CD14-positive monocyte (primary cell): ENCODE data around the gene CRADD. TPM values are rescaled to one million over a fixed set of nuclear protein-coding genes. Genes with fewer than 3 reads are reported as not detected.

Experiments used
- DNase-seq, 3 donors: peaks; one replicate each; pipeline ENCODE4 v3.0.0-alpha.2; 2011 to 2022
- H2AFZ ChIP-seq: 2 replicates; pipeline ENCODE4 v1.6.0; 2012; ENCODE audit warnings: mild to moderate bottlenecking, low read depth, low read length, inconsistent platforms; ENCODE audit not compliant: insufficient read depth, poor library complexity, severe bottlenecking
- H3K27ac ChIP-seq, 2 donors: 1 replicate in 1 of 2; 2 replicates in 1 of 2; pipeline ENCODE4 v1.5.1; 2012 to 2013; ENCODE audit warnings: low read length in 2 of 2, control low read depth in 1 of 2, inconsistent platforms in 1 of 2, low read depth in 1 of 2, mild to moderate bottlenecking in 1 of 2
- H3K27me3 ChIP-seq, 2 donors: one replicate each; pipeline versions ENCODE4 v1.6.0 to v1.6.1; 2011 to 2013; ENCODE audit warnings: low read length in 2 of 2; ENCODE audit not compliant: control insufficient read depth in 2 of 2, insufficient read depth in 2 of 2
- H3K36me3 ChIP-seq, 2 donors: replicated peaks in 1 of 2; 1 replicate in 1 of 2; 2 replicates in 1 of 2; pipeline versions ENCODE4 v1.5.1 to v1.6.1; 2012 to 2013; ENCODE audit warnings: low read length in 2 of 2, control low read depth in 1 of 2, inconsistent platforms in 1 of 2, mild to moderate bottlenecking in 1 of 2; ENCODE audit not compliant: insufficient read depth in 2 of 2, control insufficient read depth in 1 of 2
- H3K4me1 ChIP-seq, 2 donors: 1 replicate in 1 of 2; 2 replicates in 1 of 2; pipeline versions ENCODE4 v1.5.1 to v1.6.1; 2012 to 2013; ENCODE audit warnings: low read length in 2 of 2, control low read depth in 1 of 2, inconsistent platforms in 1 of 2, mild to moderate bottlenecking in 1 of 2, moderate library complexity in 1 of 2; ENCODE audit not compliant: insufficient read depth in 2 of 2, control insufficient read depth in 1 of 2
- H3K4me2 ChIP-seq: replicated peaks from 2 replicates; pipeline ENCODE3; 2012; ENCODE audit warnings: low read length, moderate library complexity, mild to moderate bottlenecking; ENCODE audit not compliant: poor library complexity, severe bottlenecking; ENCODE audit errors: extremely low read depth
- H3K4me3 ChIP-seq, 3 experiments: fragments of 200-600 bp in 1 of 3; sonication (generic) in 1 of 3; replicated peaks in 1 of 3; 1 replicate in 2 of 3; 2 replicates in 1 of 3; pipeline ENCODE4 v1.5.1; 2011 to 2013; ENCODE audit warnings: low read length in 3 of 3, mild to moderate bottlenecking in 3 of 3, control low read depth in 2 of 3, low read depth in 2 of 3, inconsistent platforms in 1 of 3, moderate library complexity in 1 of 3
- H3K79me2 ChIP-seq: 2 replicates; pipeline ENCODE4 v1.6.0; 2012; ENCODE audit warnings: mild to moderate bottlenecking, control low read depth, inconsistent platforms, low read length, moderate library complexity; ENCODE audit not compliant: insufficient read depth
- H3K9ac ChIP-seq: 2 replicates; pipeline ENCODE4 v1.6.0; 2017; ENCODE audit warnings: low read length, mild to moderate bottlenecking; ENCODE audit not compliant: insufficient read depth, poor library complexity, severe bottlenecking
- H3K9me3 ChIP-seq, 2 donors: replicated peaks in 1 of 2; 1 replicate in 1 of 2; 2 replicates in 1 of 2; pipeline versions ENCODE4 v1.5.1 to v1.6.1; 2012 to 2013; ENCODE audit warnings: low read length in 2 of 2, control low read depth in 1 of 2; ENCODE audit not compliant: control insufficient read depth in 1 of 2, insufficient read depth in 1 of 2
- H4K20me1 ChIP-seq: 2 replicates; pipeline ENCODE4 v1.6.0; 2012; ENCODE audit warnings: mild to moderate bottlenecking, low read length, control low read depth, moderate library complexity; ENCODE audit not compliant: insufficient read depth
- H3K27ac Mint-ChIP-seq, 7 donors: one replicate each; pipeline ENCODE4 v1.8.0; 2020; ENCODE audit warnings: mild to moderate bottlenecking in 7 of 7, mixed read lengths in 7 of 7, moderate library complexity in 6 of 7, inconsistent platforms in 2 of 7
- H3K27me3 Mint-ChIP-seq, 3 donors: one replicate each; pipeline ENCODE4 v1.8.0; 2021 to 2022; ENCODE audit warnings: low read depth in 3 of 3, mild to moderate bottlenecking in 3 of 3, mixed read lengths in 3 of 3, moderate library complexity in 3 of 3, inconsistent platforms in 1 of 3
- H3K36me3 Mint-ChIP-seq, 2 donors: one replicate each; pipeline ENCODE4 v1.8.0; 2020; ENCODE audit warnings: mixed read lengths in 2 of 2, inconsistent platforms in 1 of 2, mild to moderate bottlenecking in 1 of 2
- H3K4me1 Mint-ChIP-seq: one replicate; pipeline ENCODE4 v1.8.0; 2020; ENCODE audit warnings: mild to moderate bottlenecking, mixed read lengths
- H3K4me3 Mint-ChIP-seq, 2 donors: one replicate each; pipeline ENCODE4 v1.8.0; 2020; ENCODE audit warnings: mild to moderate bottlenecking in 2 of 2, mixed read lengths in 2 of 2, moderate library complexity in 1 of 2
- H3K9me3 Mint-ChIP-seq, 7 donors: one replicate each; pipeline ENCODE4 v1.8.0; 2020 to 2022; ENCODE audit warnings: mixed read lengths in 7 of 7, mild to moderate bottlenecking in 6 of 7, moderate library complexity in 6 of 7, inconsistent platforms in 2 of 7
- WGBS: methylation state at CpG from one replicate; pipeline ENCODE4 v1.1.5; 2013; ENCODE audit warnings: missing lambda C conversion rate; ENCODE audit not compliant: insufficient coverage; 5-methylcytosine and 5-hydroxymethylcytosine counted together
- intact Hi-C, 2 donors: fragments of 100-400 bp; cut with micrococcal nuclease; formaldehyde crosslinking; loops; one replicate each; pipeline versions ENCODE4 v1.15.0 to v1.15.1; 2023
- polyA plus RNA-seq, 3 donors: library from polyadenylated mRNA; depleted of rRNA in 1 of 3; unstranded in 2 of 3; stranded (reverse) in 1 of 3; fragments of 300-500 nt in 2 of 3; fragments of >200 nt in 1 of 3; fragmentation: Illumina TruSeq in 2 of 3; gene quantifications; 1 replicate in 2 of 3; 2 replicates in 1 of 3; pipeline ENCODE4 v1.2.3, GENCODE V29; 2012 to 2021
- TF ChIP-seq, protein P1 (sequence below): fragments of 200-600 bp; IDR thresholded peaks from one replicate; pipeline ENCODE4 v1.8.0; 2022; ENCODE audit warnings: antibody characterized with exemption, mild to moderate bottlenecking

The CRADD gene
- polyA plus RNA-seq, 3 donors = 5.6 to 12.2 (median 11.2) TPM

DNA sequence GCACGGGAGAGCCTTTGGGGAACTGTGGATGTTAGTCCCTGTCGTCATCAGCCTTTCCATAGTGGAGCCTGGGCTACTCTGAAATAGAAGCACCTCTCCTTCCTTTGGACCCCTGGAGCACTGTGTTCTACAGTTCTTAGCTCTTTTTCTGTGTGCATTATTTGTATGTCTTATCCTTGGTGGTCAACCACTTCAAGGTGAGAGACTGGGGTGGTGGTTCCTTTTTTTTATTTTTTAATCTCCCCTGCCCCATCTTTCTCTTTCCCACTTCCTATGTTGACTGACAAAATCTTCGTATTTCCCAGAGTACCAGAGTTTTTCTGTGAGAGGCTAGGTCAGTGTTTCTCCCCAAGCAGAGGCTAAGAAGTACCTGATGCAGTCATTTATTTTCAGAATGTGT lies 111.7 kb downstream of the CRADD start:
- no peak overlapping the region for H3K4me3 ChIP-seq
- intact Hi-C loops = no loop called here

DNA sequence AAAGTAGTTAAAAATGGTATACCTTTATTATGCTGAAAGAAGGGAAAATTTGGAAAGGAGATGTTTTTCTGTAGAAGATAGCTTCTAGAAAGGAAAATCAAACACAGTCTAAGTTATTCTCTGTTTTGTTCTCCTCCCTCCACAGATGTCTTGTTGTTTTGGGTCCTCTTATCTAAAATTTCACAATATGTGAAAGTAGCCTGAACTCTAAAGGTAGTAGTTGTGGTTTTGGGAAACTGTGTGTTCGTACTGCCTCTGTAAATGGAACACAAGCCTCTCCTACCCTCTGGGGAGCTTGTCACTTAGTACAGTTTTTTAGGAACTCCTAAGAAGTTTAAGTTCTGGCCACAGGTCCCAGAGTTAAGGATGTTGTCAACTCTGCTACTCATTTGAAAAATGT lies 112.6 kb downstream of the CRADD start:
- Histone ChIP-seq H3K4me2 (no peak overlapping the region), H2AFZ (no peak overlapping the region), H4K20me1 (no peaks in the 10 kb centered on the region), H3K4me1 (no peaks in the 10 kb centered on the region), H3K36me3 (no peaks in the 10 kb centered on the region), H3K4me3 (no peak overlapping the region), H3K9me3 (no peaks in the 10 kb centered on the region), H3K79me2 (no peaks in the 10 kb centered on the region), H3K27ac (no peak overlapping the region), H3K27me3 (no peaks in the 10 kb centered on the region), H3K9ac (no peak overlapping the region)
- no CpG with 5 or more reads among the region's 1 CpG for WGBS
- H3K27me3 Mint-ChIP-seq = peaks cover 3 to 6% (median 3%) of the 10 kb centered on the region in 3 donors
- H3K4me3 Mint-ChIP-seq = no peak overlapping the region
- no peak overlapping the region for H3K27ac Mint-ChIP-seq
- H3K4me1 Mint-ChIP-seq = peaks cover 11% of the 10 kb centered on the region
- H3K36me3 Mint-ChIP-seq = peaks cover 0 to 3% of the 10 kb centered on the region in 2 donors
- no peak for DNase-seq
- peaks cover 0 to 6% (median 4%) of the 10 kb centered on the region in 7 donors for H3K9me3 Mint-ChIP-seq
- TF ChIP-seq, protein P1, sequence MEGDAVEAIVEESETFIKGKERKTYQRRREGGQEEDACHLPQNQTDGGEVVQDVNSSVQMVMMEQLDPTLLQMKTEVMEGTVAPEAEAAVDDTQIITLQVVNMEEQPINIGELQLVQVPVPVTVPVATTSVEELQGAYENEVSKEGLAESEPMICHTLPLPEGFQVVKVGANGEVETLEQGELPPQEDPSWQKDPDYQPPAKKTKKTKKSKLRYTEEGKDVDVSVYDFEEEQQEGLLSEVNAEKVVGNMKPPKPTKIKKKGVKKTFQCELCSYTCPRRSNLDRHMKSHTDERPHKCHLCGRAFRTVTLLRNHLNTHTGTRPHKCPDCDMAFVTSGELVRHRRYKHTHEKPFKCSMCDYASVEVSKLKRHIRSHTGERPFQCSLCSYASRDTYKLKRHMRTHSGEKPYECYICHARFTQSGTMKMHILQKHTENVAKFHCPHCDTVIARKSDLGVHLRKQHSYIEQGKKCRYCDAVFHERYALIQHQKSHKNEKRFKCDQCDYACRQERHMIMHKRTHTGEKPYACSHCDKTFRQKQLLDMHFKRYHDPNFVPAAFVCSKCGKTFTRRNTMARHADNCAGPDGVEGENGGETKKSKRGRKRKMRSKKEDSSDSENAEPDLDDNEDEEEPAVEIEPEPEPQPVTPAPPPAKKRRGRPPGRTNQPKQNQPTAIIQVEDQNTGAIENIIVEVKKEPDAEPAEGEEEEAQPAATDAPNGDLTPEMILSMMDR = no peak
- intact Hi-C loops = no loop called here

More for the DNA sequence above, 111.7 kb downstream of the CRADD start:
- H3K4me3 Mint-ChIP-seq = no peak overlapping the region
- H3K9me3 Mint-ChIP-seq = peaks cover 0 to 6% (median 4%) of the 10 kb centered on the region in 7 donors
- no peaks in the 10 kb centered on the region for H3K4me1 ChIP-seq
- no peaks in the 10 kb centered on the region for H3K36me3 ChIP-seq
- no peak for DNase-seq
- H4K20me1 ChIP-seq = no peaks in the 10 kb centered on the region
- no peak overlapping the region for H3K4me2 ChIP-seq
- WGBS = 83% methylated on average over 2 of the region's 3 CpGs
- TF ChIP-seq, protein P1 = no peak
- no peak overlapping the region for H3K9ac ChIP-seq
- peaks cover 19% of the 10 kb centered on the region for H3K4me1 Mint-ChIP-seq
- H3K79me2 ChIP-seq = no peaks in the 10 kb centered on the region
- H3K9me3 ChIP-seq = no peaks in the 10 kb centered on the region
- H3K27ac ChIP-seq = no peak overlapping the region
- no peak overlapping the region for H2AFZ ChIP-seq
- H3K27ac Mint-ChIP-seq = no peak overlapping the region
- no peaks in the 10 kb centered on the region for H3K27me3 ChIP-seq
- peaks cover 0 to 3% of the 10 kb centered on the region in 2 donors for H3K36me3 Mint-ChIP-seq
- H3K27me3 Mint-ChIP-seq = peaks cover 3 to 8% (median 3%) of the 10 kb centered on the region in 3 donors
